Coronary artery (tissue), 2 donors: ENCODE data around the gene LGALS9.
"Not testable (repeated sequence)": the region's sequence is repeated elsewhere in the genome, so short reads cannot be mapped to it uniquely, and the experiment has no call there.

ENCODE experiments used
- DNase-seq: peaks from one replicate; pipeline ENCODE4 v3.0.0-alpha.2; 2017; ENCODE audit warnings: low spot score
- H3K27ac ChIP-seq, 2 donors: fragments of 200-600 bp; sonication (generic); one replicate each; pipeline ENCODE4 v1.5.1; 2016 to 2019
- H3K4me3 ChIP-seq: fragments of 200-600 bp; sonication (generic); 2 replicates; pipeline ENCODE4 v1.5.1; 2016; ENCODE audit warnings: mild to moderate bottlenecking, moderate library complexity
- CTCF ChIP-seq: fragments of 200-600 bp; sonication (generic); IDR thresholded peaks from one replicate; pipeline ENCODE4 v1.5.1; 2019; ENCODE audit warnings: antibody characterized with exemption

The LGALS9 gene

DNA sequence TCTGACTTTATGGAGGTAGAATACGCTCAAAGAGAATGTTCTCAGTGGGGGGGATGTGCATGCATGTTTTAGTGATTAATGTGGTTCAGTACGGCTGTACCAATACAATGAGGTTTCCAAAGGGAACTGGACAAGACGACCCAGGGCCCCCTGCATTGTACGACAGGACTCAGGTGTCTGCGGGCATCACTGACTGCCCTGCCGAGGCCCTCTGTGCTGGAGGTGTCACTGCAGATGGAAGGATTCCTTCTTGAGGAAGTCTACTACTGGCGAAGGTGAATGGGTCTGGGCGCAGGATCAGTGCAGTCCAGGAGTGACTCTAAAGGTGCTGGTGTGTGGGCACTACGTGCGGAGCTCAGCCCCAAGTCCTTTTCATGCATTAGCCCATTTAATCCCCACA lies 3.5 kb upstream of the LGALS9 start:
- no peak for TF ChIP-seq CTCF
- no peak overlapping the region for H3K4me3 ChIP-seq
- no peak for DNase-seq
- H3K27ac ChIP-seq, result no peak overlapping the region

DNA sequence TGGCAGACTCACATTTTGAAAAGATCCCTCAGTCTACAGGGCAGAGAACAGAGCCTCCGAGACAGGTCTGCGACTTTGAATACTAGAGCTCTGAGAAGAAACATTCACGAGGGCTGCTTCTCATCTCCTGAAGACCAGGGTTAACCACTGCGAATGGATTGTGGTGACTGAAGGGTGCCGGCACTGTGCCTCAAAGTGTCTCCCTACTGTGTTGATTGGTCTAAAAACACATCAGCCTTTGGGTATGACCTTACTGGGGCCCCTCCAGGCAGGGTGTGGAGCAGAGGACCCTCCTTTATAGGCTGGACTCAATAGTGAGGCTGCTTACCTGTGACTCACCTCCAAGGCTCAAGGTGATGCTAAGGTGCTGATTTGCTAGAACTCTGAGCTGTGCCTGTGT lies 2.6 kb upstream of the LGALS9 start:
- Histone ChIP-seq H3K27ac (no peak overlapping the region), H3K4me3 (no peak overlapping the region)
- TF ChIP-seq CTCF, result no peak
- no peak for DNase-seq

GRCh38 chr17:27629260-27629659 lies 1.7 kb upstream of the LGALS9 start:
- H3K27ac ChIP-seq, DNase-seq: not testable (repeated sequence)

DNA sequence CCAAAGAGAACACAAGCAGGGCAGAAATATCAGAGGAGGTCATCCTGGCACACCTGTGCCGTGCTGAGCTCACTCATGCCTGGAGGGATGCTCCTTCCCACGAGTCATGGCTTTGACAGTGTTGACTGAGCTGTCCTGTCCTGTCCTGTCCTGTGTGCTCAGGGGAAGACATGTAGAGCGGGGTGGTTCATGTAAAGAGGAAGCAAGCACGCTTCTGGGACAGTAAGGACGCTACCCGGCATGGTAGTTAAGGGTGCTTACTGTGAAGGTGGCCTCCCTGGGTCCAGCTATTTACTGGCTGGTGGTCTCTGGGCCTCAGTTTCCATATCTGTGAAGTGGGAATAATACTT lies 398 bp downstream of the LGALS9 start:
- H3K27ac ChIP-seq, result peak overlapping the region in 1 of 2 donors; percentile 79
- no peak for DNase-seq
- TF ChIP-seq CTCF, result no peak
- peak overlapping the region; percentile 57 for H3K4me3 ChIP-seq

More at GRCh38 chr17:27629260-27629659, 1.7 kb upstream of the LGALS9 start:
- H3K4me3 ChIP-seq, result not testable (repeated sequence)

- H3K27ac ChIP-seq, result peak overlapping the region in 1 of 2 donors; percentile 79
These were observed 1.1 kb downstream of the LGALS9 start for GRCh38 chr17:27631897-27632725.

DNA sequence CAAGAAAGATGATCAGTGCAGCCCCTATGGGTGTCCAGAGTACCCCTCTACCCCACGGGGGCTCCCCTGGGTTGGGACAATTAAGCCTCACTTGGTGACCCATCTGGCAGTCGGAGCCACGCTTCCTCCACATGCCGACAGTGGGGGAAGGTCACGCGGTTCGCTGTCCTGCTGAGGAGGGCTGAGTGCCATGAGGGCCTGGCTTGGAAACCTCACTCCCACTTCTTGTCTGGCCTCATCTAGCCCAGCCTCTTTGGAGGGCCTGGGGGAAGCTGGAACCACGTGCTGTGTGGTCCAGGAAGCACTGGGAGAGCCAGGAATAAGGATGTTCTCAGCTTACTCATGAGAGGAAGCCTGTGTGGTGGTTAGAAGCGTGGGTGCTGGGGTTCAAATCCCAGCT lies 1.8 kb downstream of the LGALS9 start:
- DNase-seq, result peak; percentile 82
- Histone ChIP-seq H3K27ac (peak overlapping the region in 1 of 2 donors; percentile 79), H3K4me3 (peak overlapping the region; percentile 43)

More at GRCh38 chr17:27631897-27632725, 1.1 kb downstream of the LGALS9 start:
- peak overlapping the region; percentile 57 for H3K4me3 ChIP-seq
- no peak for TF ChIP-seq CTCF
- no peak for DNase-seq

DNA sequence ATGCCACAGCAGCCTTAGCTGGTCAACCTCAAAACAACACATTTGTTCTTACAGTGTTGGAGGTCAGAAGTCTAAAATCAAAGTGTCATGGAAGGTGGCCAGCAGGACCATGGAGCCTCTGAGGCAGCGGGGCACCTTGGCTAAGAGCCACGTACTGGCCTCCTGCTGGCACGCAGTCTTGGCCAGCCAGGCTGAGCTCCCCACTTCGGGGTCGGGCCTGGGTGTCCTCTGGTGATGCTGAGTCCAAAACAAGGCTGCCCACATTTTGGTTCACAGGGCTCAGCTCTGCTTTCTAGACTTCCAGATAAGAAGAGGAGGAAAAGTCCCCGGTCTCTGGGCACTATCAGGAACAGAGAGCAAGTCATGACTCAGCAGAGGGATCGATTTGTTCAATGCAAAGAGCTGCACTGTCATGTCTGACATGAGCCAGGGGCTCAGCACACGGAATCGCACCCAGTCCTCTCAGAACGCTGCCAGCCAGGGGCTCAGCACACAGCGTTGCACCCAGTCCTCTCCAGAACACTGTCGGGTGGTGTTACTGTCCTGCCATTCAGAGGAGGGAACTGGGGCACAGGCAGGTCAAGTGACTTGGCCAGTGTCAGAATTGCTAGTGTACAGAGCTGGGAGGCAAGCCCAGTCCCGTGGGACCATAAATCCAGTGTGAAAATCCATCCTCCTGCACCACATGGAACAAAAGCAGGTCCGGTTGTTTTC lies 2.5 kb downstream of the LGALS9 start:
- DNase-seq, result no peak
- peak overlapping the region in 1 of 2 donors; percentile 79 for H3K27ac ChIP-seq
- H3K4me3 ChIP-seq, result peak overlapping the region; percentile 6
- no peak for TF ChIP-seq CTCF

GRCh38 chr17:27634026-27634335 lies 3.0 kb downstream of the LGALS9 start:
- DNase-seq, result no peak
- H3K27ac ChIP-seq, result peak overlapping the region in 1 of 2 donors; percentile 79
- no peak overlapping the region for H3K4me3 ChIP-seq
- TF ChIP-seq CTCF, result no peak
